Heart left ventricle (tissue), 16 donors: ENCODE data around the gene SPECC1. TPM values are rescaled to one million over a fixed set of nuclear protein-coding genes. Genes with fewer than 3 reads are reported as not detected.

Source experiments
- ATAC-seq, 4 donors: fragments of 200-7000 bp; cut with Tn5 transposase; one replicate each; pipeline ENCODE4 v1.9.1; 2020 to 2022; ENCODE audit warnings: moderate library complexity in 4 of 4, mild to moderate bottlenecking in 3 of 4, moderate number of reproducible peaks in 1 of 4
- DNase-seq, 5 donors: peaks; one replicate each; pipeline ENCODE4 v3.0.0-alpha.2; 2020
- H3K27ac ChIP-seq, 12 donors: fragments of 200-600 bp; sonication (generic) in 4 of 12; one replicate each; pipeline versions ENCODE4 v1.5.0 to v1.8.0; 2016 to 2022; ENCODE audit warnings: mild to moderate bottlenecking in 2 of 12
- H3K27me3 ChIP-seq, 9 donors: fragments of 200-600 bp; sonication (generic) in 2 of 9; one replicate each; pipeline versions ENCODE4 v1.5.1 to v1.8.0; 2016 to 2022; ENCODE audit warnings: mild to moderate bottlenecking in 3 of 9
- H3K36me3 ChIP-seq, 9 donors: fragments of 200-600 bp; sonication (generic) in 2 of 9; one replicate each; pipeline versions ENCODE4 v1.5.0 to v1.8.0; 2018 to 2022; ENCODE audit warnings: mild to moderate bottlenecking in 2 of 9
- H3K4me1 ChIP-seq, 12 donors: fragments of 200-600 bp; sonication (generic) in 4 of 12; one replicate each; pipeline versions ENCODE4 v1.5.0 to v1.8.0; 2016 to 2022; ENCODE audit warnings: mild to moderate bottlenecking in 3 of 12
- H3K4me3 ChIP-seq, 12 donors: fragments of 200-600 bp; sonication (generic) in 4 of 12; one replicate each; pipeline versions ENCODE4 v1.5.0 to v1.8.0; 2017 to 2022; ENCODE audit warnings: mild to moderate bottlenecking in 9 of 12, moderate library complexity in 4 of 12
- H3K9me3 ChIP-seq, 12 donors: fragments of 200-600 bp; sonication (generic) in 4 of 12; one replicate each; pipeline versions ENCODE4 v1.5.0 to v1.8.0; 2016 to 2022; ENCODE audit warnings: mild to moderate bottlenecking in 1 of 12
- POLR2A ChIP-seq, 2 donors: fragments of 450-650 bp; IDR thresholded peaks; one replicate each; pipeline ENCODE4 v1.6.1; 2017; ENCODE audit warnings: antibody characterized with exemption in 2 of 2, mild to moderate bottlenecking in 2 of 2, moderate library complexity in 2 of 2
- WGBS, 4 donors: extraction: QIAGEN DNeasy Blood & Tissue Kit in 2 of 4; methylation state at CpG; one replicate each; pipeline versions ENCODE4 v1.1.5 to v1.1.7; 2013 to 2018; 5-methylcytosine and 5-hydroxymethylcytosine counted together
- intact Hi-C, 10 donors: fragments of 100-400 bp; cut with DNase I; formaldehyde crosslinking; loops; one replicate each; pipeline versions ENCODE4 v1.11.1 to v1.14.2; 2022
- polyA plus RNA-seq, 2 donors: library from polyadenylated mRNA; stranded (reverse); fragments of 200-250 nt; gene quantifications; one replicate each; pipeline ENCODE4 v1.2.3, GENCODE V29; 2013
- total RNA-seq, 9 donors: library from RNA; depleted of rRNA in 2 of 9; stranded (reverse); fragments of >200 nt in 2 of 9; fragmentation: NEBNext Ultra II Directional in 3 of 9; extraction: Animal tissue kit (Norgen Biotek cat#: 25700) in 3 of 9; gene quantifications; one replicate each; pipeline versions ENCODE4 v1.1.0 to v1.2.4, GENCODE V29; 2016 to 2023
- TF ChIP-seq, protein P1 (sequence below), 12 donors: fragments of 200-600 bp; sonication (generic) in 4 of 12; IDR thresholded peaks; one replicate each; pipeline versions ENCODE4 v1.5.0 to v1.8.0; 2018 to 2022; ENCODE audit warnings: antibody characterized with exemption in 12 of 12, mild to moderate bottlenecking in 5 of 12
- donor health status: ischemic (EF 13 %, LVEDD 7.1; RV severe dilation, severe dysfunction).
- donor health status: healthy with polysubstance abuse.
- donor health status: DM: no; HTN: yes; CAD: no.
- donor health status: DM: no; HTN: no; CAD: no.
- donor health status: ischemic (EF 25% LVEDD 6.9; RV normal size, moderate dysfunction).
- donor health status: ischemic (EF 25% LVEDD 5.7; RV mildly dilated, moderate dysfunction).
- donor health status: healthy.
- donor health status: DM: yes; HTN: yes; CAD: no.
- donor health status: ischemic (EF 35%, LVEDD 5.7; RV mildly dilated, moderate dysfunction).
- donor health status: nonischemic (EF 11% LVEDD 7.7; RV severe dilation, severe dysfunction).
- donor health status: DM: yes; HTN: yes; CAD: no.
- donor health status: PGD.
- donor health status: ischemic (EF 29% LVEDD 5.4; RV normal size, mild dysfunction).
- donor health status: nonischemic (EF 23%, LVEDD 6.1; RV moderate dilation, normal function).

SPECC1 gene
- total and polyA plus RNA-seq, 11 donors, result 3.8 to 18.4 (median 10.6) TPM

DNA sequence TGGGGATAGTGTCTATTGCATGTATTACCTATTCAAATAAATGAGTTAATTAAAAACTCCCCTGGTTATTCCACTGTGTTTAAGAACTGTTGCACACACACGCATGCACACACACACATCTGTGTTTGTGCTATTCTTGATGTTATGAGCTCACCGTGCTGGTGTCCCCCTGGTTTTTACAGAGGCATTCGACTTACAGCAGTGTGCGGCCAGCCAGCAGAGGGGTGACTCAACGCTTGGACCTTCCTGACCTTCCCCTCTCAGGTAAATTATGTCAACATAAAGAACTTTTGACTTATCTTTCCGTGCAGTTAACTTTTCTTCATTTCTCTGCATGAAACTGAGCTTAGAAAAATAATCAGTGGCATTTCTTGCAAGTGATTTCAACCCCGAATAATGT, 244.2 kb downstream of the SPECC1 start:
- Histone ChIP-seq H3K36me3 (peaks cover 0 to 53% (median 25%) of the 10 kb centered on the region in 9 donors), H3K27me3 (no peaks in the 10 kb centered on the region), H3K27ac (no peak overlapping the region), H3K4me3 (no peak overlapping the region), H3K4me1 (no peaks in the 10 kb centered on the region), H3K9me3 (peaks cover 0 to 14% (median 0%) of the 10 kb centered on the region in 12 donors)
- TF ChIP-seq, protein P1, sequence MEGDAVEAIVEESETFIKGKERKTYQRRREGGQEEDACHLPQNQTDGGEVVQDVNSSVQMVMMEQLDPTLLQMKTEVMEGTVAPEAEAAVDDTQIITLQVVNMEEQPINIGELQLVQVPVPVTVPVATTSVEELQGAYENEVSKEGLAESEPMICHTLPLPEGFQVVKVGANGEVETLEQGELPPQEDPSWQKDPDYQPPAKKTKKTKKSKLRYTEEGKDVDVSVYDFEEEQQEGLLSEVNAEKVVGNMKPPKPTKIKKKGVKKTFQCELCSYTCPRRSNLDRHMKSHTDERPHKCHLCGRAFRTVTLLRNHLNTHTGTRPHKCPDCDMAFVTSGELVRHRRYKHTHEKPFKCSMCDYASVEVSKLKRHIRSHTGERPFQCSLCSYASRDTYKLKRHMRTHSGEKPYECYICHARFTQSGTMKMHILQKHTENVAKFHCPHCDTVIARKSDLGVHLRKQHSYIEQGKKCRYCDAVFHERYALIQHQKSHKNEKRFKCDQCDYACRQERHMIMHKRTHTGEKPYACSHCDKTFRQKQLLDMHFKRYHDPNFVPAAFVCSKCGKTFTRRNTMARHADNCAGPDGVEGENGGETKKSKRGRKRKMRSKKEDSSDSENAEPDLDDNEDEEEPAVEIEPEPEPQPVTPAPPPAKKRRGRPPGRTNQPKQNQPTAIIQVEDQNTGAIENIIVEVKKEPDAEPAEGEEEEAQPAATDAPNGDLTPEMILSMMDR (IDR thresholded peaks at IDR 0.05), result no peak
- TF ChIP-seq POLR2A (IDR thresholded peaks at IDR 0.05), result no peak
- ATAC-seq (no peak), DNase-seq (no peak)
- intact Hi-C loops, result no loop called here
- WGBS, 4 donors, result 78 to 84% (median 81%) methylated on average over 7 of the region's 7 CpGs

- Histone ChIP-seq H3K36me3 (peaks cover 0 to 56% (median 31%) of the 10 kb centered on the region in 9 donors), H3K4me1 (no peaks in the 10 kb centered on the region), H3K4me3 (no peak overlapping the region), H3K9me3 (peaks cover 0 to 5% (median 0%) of the 10 kb centered on the region in 12 donors), H3K27me3 (no peaks in the 10 kb centered on the region), H3K27ac (no peak overlapping the region)
- TF ChIP-seq, protein P1 (IDR thresholded peaks at IDR 0.05), result no peak
- no peak for TF ChIP-seq POLR2A (IDR thresholded peaks at IDR 0.05)
- DNase-seq, result no peak
- intact Hi-C loops, result no loop called here
- ATAC-seq, result no peak
- 84 to 96% (median 88%) methylated on average over 2 of the region's 2 CpGs for WGBS, 4 donors
Observed at GRCh38 chr17:20254541-20254940, 245.4 kb downstream of the SPECC1 start.

GRCh38 chr17:20256144-20256543, 247.0 kb downstream of the SPECC1 start:
- H3K36me3 ChIP-seq, result peaks cover 0 to 67% (median 45%) of the 10 kb centered on the region in 9 donors
- WGBS, 4 donors, result 88 to 100% (median 94%) methylated on average over 2 of the region's 2 CpGs
- H3K4me1 ChIP-seq, result no peaks in the 10 kb centered on the region
- intact Hi-C loops, result no loop called here
- DNase-seq (no peak), ATAC-seq (no peak)
- H3K27me3 ChIP-seq, result no peaks in the 10 kb centered on the region
- H3K9me3 ChIP-seq, result no peaks in the 10 kb centered on the region
- TF ChIP-seq POLR2A (IDR thresholded peaks at IDR 0.05), result no peak
- TF ChIP-seq, protein P1 (IDR thresholded peaks at IDR 0.05), result no peak
- no peak overlapping the region for H3K27ac ChIP-seq
- no peak overlapping the region for H3K4me3 ChIP-seq

DNA sequence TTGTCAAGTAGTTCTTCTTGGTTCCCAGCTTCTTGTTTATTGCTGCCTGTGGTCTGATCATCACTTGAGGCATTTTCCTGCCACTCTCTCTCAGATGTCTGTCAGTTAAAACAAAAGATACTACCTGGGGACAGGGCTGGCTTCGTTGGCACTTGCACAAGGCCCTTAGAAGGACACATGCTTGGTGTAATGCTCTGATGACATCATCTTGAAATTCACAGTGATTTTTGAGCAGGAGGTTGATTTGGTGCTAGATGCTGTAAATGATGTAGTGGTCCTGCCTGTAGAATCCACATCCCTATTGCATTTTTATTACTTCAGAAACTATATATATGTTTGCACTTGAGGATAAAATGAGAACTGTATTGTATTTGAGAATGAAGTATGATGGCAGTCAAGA, 247.8 kb downstream of the SPECC1 start:
- Histone ChIP-seq H3K27ac (no peak overlapping the region), H3K4me1 (no peaks in the 10 kb centered on the region), H3K27me3 (no peaks in the 10 kb centered on the region), H3K9me3 (no peaks in the 10 kb centered on the region), H3K4me3 (no peak overlapping the region), H3K36me3 (peaks cover 0 to 66% (median 45%) of the 10 kb centered on the region in 9 donors)
- no peak for TF ChIP-seq POLR2A (IDR thresholded peaks at IDR 0.05)
- TF ChIP-seq, protein P1 (IDR thresholded peaks at IDR 0.05), result no peak
- 81 to 100% (median 92%) methylated on average over 1 of the region's 1 CpG for WGBS, 4 donors
- no peak for DNase-seq
- no peak for ATAC-seq
- intact Hi-C loops, result no loop called here
